ENCODE results near the gene KLHL24.
"Not testable (repeated sequence)": the region's sequence is repeated elsewhere in the genome, so short reads cannot be mapped to it uniquely, and the experiment has no call there.

The KLHL24 gene, protein sequence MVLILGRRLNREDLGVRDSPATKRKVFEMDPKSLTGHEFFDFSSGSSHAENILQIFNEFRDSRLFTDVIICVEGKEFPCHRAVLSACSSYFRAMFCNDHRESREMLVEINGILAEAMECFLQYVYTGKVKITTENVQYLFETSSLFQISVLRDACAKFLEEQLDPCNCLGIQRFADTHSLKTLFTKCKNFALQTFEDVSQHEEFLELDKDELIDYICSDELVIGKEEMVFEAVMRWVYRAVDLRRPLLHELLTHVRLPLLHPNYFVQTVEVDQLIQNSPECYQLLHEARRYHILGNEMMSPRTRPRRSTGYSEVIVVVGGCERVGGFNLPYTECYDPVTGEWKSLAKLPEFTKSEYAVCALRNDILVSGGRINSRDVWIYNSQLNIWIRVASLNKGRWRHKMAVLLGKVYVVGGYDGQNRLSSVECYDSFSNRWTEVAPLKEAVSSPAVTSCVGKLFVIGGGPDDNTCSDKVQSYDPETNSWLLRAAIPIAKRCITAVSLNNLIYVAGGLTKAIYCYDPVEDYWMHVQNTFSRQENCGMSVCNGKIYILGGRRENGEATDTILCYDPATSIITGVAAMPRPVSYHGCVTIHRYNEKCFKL

DNA sequence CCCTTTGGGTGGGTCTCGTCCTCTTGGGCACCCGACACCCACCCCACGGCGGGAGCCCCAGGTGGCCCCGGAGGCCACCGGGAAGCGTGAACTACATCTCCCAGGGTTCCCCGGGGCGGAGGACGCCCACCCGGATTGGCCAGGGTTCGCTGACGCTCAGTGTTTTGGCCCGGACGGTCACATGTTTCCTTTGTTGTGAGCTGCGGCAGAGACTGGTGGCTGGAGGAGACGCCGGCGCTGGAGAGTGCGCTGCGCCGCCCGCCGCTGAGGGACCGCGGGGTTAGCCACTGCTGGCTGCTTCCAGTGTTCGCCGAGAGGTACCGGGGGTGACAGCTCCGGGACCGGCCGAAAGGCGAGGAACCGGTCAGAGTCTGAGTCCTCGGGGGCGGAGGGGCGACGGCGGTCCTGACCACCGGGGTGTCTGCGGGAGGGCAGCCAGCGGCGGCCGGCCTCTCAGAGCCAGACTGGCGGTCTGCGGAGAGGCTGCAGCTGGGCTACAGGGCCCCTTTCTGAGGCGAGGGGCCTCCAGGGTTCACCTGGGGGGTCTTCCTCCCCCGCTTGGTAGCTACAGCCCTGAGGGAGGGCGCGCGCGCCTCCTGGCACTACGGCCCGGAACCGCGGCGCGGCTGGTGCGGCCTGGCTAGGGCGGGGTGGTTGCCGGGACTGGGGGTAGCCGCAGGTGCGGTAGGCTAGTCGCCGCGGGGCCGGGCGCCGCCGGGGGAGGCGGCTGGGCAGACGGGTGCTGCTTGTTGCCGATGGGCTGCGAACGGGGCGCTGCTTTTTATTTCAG, at the start of gene KLHL24:
Gene KLHL24, plus strand, starts transcription at position 193 of the 790 bp plus-strand sequence. CDS start 14,734 bp downstream, outside the sequence.
- DNase-seq: peak; percentile 84 to 86

DNA sequence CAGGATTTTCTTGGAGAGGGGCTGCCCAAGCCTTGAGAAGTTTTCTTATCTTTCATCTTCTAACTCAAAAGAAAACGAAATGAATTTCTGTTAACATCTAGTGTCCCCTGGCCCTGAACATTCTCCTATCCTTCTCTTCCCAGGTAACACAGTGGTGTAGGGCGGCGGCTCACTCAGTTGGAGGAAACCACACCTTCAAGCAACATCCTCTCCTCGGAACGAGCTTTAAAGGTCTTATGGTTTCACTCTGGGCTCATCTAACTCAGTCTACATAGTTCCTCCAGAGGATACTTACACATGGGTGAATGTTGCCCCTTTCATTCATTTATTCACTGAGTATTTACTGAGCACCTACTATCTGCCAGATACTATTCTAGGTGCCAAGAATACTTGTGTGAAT, 48.9 kb upstream of the KLHL24 start:
- peak in 1 of 2 experiments; percentile 5 for DNase-seq

DNA sequence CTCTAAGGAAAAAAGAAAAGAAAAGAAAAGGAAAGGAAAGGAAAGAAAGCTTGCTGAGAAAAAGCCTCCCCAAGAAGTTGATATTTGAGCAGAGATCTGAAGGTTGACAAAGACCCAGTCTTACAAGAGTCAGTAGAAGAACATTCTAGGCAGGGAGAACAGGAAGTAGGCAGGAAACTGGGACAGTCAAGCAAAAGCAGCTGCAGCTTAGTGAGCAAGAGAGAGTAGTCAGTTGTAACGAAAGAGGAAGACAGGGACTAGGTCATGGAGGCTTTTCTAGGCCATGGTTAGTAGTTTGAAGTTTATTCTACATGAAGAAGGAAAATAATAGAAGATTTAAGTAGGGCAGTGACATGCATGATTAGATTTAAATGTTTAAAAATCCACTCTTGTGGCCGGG, 48.1 kb upstream of the KLHL24 start:
- no peak for DNase-seq

DNA sequence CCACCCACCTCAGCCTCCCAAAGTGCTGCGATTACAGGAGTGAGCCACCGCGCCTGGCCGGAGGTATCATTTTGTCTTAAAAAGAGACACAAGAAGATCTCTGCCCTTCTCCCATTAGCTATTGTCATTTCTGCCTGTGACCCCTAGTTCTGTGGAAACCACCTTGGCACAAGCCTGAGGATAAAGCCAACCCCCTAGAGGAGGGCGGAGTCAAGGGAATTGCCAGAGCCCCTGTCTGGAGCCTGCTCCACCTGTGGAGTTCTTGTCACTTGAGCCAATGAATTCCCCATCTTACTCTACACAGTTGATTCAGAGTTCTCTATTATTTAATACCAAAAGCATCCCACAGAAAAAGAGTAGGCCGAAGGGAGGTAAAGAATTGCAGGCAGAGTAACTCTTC, 45.0 kb upstream of the KLHL24 start:
- no peak for DNase-seq

DNA sequence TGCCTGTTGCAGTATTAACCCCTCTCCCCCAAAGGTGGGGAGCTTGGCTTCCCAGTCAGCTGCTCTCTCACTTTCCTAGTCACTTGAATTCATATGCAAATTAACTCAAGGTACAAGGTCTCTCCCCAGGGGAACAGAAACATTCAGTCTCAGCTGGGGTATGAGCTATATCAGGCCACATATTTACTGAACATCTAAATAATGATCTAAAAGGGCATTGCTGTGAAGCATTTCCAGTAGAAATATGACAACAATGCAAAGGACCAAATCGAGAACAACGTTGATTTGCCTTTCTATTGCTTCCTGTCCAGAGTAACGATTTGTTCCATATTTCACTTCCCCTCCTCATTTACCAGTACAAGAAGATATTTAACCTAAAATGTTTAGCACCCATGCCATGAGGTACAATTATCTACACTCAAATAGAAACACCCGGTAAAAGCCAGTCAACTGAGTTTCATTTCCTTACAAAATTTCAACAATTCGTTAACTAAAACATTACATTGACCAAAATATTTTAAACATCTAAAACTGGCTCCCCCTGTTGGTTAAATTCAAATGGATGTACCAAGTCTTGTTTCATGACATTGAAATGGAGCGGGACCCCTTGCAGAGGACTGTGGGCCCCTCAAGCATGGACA, 43.4 kb upstream of the KLHL24 start:
- no peak for DNase-seq

DNA sequence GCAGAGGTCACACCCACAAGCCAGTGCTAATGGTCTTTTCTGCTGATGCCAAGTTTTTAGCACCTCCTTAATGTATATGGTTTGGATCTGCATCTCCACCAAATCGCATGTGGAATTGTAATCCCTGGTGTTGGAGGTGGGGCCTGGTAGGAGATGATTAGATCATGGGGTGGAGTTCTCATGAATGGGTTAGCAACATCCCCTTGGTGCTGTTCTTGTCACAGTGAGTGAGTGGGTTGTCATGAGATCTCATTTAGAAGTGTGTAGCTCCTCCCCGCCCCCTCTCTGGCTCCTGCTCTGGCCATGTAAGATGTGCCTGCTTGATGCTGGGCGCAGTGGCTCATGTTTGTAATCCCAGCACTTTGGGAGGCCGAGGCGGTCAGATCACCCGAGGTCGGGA, 42.6 kb upstream of the KLHL24 start:
- no peak for DNase-seq

DNA sequence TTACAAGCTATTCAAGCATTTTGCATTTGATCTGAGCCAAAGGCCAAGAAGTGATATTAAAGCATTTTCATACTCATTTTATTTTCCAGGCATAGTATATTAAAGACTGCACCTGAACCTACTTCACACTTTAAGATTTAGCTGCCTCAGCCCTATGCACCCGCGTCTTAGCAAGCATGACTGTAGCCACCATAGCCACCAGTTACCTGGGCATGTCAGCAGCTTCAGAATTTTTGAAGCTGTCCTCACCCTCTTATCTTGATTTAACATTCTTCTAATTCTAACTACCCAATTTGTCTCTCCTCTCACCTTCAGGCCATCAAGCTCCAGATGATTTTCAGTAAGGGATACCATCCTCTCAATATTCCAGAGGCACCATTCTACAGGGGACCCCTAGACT, 40.8 kb upstream of the KLHL24 start:
- no peak for DNase-seq

DNA sequence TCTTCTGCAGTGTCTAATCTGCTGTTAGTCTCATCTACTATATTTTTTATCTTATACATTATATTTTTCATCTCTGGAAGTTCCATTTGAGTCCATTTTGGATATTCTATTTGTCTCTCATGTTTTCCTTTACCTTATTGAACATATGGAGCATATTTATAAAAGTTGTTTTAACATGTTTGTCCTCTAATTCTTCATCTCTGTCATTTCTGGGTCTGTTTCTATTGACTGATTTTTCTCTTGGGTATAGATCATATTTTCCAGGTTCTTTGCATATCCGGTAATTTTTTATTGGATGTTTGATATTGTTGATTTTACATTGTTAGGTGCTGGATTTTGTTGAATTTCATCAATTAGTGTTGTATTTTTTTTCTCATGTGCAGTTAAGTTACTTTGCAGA, 37.5 kb upstream of the KLHL24 start:
- DNase-seq: no peak

DNA sequence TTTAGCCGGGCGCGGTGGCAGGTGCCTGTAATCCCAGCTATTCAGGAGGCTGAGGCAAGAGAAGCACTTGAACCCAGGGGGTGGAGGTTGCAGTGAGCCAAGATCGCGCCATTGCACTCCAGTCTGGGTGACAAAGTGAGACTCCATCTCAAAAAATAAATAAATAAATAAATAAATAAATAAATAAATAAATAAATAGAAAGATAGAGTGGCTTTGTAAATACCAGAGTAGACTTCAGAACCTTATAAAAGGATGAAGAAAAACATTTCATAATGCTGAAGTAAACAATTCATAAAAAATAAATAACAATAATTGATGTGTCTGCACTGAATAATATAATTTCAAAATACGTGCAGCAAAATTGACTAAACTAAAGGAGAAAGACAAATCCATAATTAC, 24.1 kb upstream of the KLHL24 start:
- DNase-seq: not testable (repeated sequence)

DNA sequence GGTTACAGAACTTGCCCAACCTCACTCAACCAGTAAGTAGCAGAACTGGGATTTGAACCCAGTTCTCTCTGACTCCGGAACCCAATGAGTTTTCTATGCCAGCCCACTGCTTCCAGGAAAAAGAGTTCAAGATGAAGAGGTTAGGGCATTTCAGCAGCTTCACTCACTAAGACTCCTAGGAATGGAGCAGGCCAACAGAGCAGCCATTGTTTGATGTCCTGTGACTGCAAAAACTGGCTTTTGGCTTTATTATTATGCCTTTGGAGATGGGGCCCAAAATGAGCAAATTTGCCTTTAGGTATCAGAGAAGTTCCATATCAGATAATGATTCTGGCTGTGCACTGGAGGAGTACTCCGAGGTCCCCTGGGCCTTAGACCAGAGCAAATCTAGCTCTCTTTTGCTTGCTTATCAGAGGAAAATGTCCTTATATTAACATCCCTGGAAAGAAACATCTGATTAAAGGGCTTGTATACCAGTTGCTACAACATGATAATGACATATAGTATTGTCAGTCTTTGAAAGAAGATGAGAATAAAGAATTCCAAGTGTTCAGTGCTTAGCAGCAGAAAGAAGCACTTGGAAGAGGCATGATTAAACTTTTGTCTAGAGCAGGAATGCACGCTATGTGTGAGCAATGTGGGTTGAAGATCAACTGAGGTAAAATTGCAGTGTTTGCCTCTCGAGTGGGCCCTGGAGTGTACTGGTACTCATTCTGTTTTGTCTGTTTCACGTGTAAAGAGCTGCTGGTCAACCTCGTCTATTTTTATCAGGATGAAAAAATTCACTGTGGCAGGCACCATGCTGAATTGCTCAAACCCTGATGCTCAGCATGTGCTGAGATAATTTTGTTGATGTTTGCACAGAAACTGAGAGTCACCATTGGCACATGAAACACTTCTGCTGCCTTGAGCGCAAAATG, 21.8 kb upstream of the KLHL24 start:
- DNase-seq: no peak

DNA sequence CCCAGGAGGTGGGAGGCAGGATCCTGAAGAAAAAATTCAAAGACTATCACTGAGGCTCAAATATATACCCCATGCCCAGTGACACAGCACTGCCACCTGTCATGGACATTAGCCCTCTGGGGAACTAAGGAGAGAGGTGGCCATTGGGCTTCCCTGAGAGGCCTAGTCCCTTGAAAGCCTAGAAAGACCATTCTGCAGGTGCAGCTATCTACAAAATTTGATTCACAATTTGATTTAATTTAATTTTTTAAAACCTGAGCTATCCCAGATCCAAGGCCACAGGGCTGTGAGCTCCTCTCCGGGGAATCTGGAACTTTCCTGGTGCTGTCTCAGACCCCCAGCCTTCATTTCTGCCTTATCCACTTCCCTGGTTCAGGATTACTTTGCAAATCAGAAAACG, 16.9 kb upstream of the KLHL24 start:
- DNase-seq: no peak

DNA sequence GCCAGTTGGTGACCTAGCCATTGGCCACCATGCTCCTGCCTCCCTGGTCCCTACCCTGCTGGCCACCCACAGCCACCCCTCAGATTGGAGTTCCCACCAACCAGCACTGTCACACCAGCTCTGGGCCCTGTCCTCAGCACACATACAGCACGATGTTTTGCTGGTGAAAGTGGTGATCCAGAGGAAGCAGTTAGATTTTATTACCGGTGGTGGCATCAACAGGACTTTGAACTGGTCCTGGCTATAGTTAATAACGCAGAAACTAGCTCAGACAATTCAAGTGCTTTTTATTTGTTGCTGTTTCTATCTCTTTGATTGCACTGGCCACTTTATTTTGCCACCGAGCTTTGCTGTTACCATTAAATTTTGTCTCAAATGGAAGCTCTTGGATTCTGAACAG, 16.4 kb upstream of the KLHL24 start:
- DNase-seq: no peak

DNA sequence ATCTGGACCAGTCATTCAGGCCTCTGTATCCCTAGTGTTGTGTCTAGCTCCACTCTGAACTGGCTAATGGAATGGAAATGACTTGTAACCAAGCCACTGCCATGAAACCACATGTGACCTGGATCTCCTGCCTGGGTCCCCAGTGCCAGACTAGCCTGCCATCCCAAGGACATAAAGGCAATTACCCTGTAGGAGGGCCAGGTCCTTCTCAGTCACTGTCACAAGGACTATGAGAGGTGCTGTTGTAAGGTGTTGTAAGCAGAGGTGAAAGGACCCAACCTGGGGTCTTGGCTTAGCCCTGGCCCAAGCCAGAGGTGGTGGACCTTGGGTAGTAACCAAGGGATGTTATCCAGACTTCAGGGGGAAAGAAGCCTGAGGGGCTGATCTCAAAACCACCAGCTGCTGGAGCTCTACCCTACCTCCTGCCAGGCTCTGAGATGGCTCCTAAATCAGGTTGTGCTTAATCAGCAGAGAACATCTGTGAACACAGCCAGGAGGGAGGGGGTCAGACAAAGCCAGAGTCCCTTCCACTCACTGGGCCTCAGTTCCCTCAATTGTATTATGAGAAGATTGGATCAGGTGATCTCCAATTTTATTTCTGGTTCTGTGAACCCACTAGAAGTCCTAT, 15.7 kb upstream of the KLHL24 start:
- DNase-seq: no peak

DNA sequence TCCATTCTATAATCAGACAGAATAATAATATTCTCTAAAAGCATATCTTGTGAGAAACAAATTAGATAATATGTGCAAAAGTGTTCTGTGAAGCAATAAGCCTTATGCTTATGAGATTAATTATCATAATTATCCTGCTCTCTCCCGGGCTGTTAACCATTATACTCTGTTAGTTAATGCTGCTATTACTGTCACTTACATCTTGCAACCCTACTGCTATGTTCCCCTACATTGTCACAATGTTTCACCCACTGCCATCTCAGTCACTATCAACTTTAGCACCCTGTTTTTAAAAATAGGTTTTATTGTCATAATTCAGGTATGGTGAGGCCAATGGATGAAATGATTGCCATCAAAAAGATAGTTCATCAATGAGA, 15.2 kb upstream of the KLHL24 start:
- DNase-seq: no peak

DNA sequence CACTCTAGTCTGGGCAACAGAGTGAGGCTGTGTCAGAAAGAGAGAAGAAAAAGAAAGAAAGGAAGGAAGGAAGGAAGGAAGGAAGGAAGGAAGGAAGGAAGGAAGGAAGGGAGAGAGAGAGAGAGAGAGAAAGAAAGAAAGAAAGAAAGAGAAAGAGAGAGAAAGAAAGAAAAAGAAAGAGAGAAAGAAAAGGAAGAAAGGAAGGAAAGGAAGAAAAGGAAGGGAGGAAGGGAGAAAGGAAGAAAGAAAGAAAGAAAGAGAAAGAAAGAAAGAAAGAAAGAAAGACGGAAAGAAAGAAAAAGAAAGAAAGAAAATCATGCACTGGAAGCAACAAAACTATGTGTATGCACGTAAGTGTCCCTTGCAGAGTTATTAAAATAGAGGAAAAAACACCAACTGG, 12.9 kb upstream of the KLHL24 start:
- DNase-seq: not testable (repeated sequence)

DNA sequence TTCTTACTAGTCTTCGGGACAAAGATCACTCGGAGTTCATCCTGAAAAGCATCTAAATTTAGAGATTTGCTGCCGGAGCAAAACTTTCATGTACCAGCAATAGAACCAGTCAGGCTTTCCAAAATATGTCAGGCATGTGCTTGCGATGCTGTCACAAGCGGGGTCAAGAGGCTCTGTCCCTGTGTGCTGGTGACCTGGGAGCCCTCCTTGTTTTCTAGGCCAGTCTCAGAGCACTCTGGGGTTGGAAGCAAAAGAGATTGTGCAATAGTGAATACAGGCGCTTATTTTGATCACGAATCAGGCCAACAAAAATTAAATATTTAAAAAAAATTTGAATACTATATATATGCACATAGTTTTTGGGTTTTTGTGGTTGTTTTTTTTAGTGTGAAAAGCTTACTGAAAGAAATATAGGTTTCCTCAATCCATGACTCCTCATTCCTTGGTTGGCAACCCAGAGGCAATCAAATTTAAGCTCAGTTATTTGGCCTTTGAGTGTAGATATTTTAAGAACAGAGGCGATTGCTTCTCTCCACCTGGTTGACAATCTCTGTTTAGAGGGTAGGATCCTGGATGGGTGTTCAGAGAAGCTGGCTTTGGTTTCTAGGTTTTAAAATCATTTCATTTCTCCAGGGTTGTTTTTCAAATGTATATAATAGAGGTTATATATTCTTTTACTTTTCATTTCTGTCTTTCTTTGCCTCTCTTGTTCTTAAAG, 8.4 kb upstream of the KLHL24 start:
- DNase-seq: no peak

DNA sequence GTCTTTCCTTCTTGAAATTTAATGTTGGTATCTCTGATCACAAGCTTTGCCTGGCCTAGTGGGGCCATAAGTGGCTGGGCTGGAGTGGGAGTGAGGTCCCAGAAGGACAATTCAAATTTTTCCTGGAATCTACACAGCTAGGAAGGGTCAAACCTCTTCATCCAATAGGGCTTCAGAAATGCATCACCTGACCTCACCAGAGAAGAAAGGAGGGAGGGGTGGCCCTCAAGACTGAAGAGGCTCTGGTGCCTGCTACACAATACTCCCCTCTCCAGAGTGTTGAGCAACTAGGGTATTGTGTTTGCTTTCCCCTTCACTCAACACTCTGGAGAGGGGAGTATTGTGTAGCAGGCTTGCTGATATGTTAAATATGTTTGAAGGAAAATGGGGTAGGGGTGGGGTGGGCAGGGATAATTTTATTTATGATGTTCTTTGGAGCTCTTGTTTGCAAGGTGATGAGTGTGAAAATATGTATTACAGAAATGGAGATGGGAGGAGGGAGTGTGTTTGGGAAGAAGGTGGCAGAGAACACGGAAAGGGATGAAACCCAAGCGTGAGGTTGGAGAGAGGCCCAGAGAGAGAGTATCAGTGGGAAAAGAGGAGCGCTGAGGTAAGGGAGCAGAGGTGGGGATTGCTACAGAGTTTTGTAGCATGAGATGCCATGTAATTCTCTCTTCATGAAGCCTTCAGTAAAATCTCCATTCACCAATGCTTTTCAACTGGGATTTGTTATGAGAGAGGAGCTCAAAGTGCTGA, 5.7 kb upstream of the KLHL24 start:
- DNase-seq: no peak

DNA sequence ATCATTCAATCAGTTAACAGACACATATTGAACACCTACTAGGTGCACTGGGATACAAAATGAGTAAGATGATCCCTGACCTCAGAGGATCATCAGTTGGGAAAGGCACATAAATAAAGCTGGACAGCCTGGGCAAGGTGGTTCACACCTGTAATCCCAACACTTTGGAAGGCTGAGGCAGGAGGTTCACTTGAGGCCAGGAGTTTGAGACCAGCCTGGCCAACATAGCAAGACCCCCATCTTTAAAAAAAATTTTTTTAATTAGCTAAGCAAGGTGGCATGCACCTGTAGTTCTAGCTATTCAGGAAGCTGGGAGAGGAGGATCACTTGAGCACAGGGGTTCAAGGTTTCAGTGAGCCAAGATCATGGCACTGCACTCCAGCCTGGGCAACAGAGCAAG, 3.7 kb upstream of the KLHL24 start:
- no peak for DNase-seq

DNA sequence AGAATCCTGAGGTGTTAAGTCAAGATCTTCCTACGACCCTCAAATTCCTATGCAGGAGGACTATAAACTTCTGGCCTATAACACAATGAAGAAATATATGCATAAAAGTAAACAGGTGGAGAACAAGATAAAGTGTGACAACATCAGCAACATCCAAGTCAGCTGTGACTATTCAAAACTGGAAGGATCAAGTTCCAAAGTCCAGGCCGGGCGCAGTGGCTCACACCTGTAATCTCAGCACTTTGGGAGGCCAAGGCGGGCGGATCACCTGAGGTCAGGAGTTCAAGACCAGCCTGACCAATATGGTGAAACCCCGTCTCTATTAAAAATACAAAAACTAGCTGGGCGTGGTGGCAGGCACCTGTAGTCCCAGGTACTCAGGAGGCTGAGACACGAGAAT, 2.7 kb upstream of the KLHL24 start:
- not testable (repeated sequence) for DNase-seq

DNA sequence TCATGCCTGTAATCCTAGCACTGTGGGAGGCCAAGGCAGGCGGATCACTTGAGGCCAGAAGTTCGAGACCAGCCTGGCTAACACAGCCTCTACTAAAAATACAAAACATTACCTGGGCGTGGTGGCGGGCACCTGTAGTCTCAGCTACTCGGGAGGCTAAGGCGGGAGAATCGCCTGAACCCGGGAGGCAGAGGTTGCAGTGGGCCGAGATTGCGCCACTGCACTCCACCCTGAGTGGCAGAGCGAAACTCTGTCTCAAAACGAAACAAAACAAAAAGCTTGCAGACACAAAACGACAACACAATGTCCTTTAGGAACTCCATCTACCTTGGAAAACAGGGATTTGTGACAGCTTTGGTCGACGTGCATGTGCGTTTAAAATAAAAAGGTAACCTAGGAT, 716 bp upstream of the KLHL24 start:
- DNase-seq: no peak

DNA sequence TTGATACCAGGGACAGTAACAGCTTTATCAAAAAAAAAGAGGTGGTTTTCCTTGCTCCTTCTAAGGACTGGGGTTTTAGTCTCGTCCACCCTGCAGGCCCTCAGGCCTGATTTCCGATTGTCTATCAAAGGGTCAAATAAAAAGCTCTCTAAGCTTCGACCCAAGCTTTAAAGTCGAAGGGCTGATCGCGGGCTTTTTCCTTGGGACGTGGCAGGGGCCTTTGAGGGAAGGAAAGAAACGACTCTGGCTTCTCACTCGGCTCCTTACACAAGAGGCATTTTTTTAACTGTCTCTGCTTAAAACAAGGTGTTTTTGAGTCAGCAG, 354 bp upstream of the KLHL24 start:
- DNase-seq: no peak
